T-helper 9 cell (primary cell): ENCODE results near the gene EIF4A2.
"Not testable (repeated sequence)": the region's sequence is repeated elsewhere in the genome, so short reads cannot be mapped to it uniquely, and the experiment has no call there.

Experiments
- DNase-seq: peaks from one replicate; pipeline ENCODE4 v3.0.0-alpha.2; 2020

EIF4A2 gene

DNA sequence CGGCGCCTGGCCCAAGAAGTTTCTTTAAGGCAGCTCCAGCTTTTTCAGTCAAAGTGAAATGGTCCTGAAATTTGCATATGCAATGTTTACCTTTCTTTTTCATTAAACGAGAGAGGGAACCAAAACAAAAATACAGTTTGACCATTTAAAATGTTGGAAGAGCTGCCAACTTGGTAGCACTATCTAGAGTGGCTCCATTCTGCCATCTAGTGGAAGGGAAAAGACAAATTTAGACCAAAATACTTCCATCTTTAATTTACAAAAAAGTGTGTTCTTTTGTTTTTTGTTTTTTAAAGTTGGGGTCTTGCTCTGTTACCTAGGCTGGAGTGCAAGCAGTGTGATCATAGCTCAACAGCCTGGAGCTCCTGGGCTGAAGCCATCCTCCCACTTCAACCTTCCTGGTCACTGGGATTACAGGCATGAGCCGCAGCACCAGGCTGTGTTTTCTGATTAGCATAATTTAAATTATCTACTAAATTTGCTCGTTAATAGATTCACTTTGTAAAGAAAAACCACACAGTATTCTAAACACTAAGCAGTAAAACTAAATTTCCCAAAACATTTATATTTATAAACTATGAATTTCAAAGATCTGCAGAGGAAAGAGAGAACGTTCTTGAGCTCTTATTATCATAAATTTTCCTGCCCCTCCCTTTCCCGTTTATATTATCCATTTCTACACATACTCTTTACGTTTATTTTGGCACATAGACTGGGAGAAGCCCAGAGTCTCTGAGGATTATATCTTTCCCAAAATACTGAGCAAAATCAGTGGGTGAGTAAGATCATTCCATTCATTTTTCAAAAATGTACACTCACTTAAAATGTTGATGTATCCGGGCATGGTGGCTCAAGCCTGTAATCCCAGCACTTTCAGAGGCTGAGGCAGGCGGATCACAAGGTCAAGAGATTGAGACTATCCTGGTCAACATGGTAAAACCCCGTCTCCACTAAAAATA lies 38.3 kb downstream of the EIF4A2 start:
- DNase-seq = no peak

DNA sequence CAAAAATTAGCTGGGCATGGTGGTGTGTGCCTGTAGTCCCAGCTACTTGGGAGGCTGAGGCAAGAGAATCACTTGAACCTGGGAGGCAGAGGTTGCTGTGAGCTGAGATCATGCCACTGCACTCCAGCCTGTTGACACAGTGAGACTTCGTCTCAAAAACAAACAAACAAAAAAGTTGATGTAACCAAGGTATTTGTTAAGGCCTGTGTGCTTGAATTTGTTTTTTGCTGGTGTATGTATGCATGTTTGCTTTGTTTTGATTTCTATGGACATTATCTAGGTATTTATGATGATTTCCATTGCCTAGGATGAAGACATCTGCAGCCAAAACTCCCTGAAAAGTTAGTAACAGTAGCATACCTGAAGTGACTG lies 39.0 kb downstream of the EIF4A2 start:
- not testable (repeated sequence) for DNase-seq

DNA sequence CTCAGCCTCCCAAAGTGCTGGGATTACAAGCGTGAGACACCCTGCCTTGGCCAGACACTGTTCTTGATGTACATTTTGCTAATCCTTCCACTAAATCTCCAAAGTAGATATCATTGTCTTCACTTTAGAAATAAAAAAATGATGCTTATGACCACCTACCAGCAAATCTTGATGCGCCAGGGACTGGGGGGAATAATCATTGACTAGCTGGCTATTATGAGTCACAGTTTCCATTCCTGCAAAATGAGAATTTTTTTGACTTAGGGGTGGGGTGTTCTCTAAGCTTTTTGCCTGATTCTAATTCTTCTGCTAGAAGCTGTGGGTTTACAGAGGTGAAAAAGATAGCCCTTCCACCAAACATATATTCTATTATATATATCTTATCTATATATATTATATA lies 40.0 kb downstream of the EIF4A2 start:
- no peak for DNase-seq

DNA sequence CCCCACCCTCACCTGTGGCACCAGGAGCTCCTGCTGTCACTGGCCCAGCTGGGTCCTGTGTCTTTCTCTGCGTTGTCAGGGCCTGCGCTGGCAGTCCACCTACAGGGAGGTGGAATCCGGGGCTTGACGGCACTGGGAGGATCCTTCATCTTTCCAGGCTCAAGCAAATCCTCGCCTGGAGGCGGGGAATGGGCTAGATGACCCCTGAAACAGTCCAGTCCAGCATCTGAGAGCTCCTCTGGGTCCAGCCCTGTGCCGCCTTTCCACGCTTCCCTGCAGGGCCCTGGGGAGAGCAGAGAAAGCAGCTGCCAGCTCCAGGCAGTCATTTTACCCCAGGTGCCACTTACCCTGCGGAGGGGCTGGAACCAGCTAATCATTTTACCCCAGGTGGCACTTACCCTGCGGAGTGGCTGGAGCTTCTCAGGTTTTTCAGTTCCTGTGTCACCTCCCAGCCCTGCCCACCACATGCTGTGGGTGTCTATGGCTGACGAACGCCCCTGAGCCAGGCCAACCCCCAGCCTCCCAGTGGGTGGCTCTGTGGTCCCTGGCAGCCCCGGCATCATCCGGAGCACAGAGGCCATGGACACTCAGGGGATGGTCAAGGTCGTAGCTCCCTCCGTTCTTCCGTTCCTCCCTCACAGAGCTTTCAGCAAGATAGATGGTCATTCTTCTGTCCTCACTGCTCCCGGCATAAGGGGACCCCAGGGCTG lies 41.2 kb downstream of the EIF4A2 start:
- DNase-seq = no peak

DNA sequence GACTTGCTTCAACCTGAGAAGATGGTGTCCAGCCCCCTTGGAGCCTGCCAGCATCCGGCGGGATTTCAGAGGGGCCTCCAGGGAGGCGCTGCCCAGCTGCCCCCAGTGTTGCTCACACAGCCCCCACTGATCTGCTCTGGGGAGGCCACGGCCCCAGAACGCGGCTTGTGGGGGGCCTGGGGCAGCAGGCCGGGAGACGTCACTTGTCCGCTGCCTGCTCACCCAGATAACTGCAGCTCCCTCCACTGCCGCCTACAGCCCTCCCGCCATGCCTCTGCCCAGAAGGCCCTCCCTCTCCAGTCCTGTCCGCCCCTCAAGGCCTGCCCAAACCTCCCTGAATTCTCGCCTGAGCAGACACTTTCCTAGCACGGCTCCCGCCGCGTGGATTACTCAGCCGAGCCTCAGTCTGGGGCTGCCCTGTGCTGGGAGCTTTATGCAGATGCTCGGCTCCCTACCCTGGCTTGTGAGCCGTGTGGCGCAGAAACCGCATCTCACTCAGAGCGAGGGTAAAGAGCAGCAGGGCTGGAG lies 42.0 kb downstream of the EIF4A2 start:
- no peak for DNase-seq

DNA sequence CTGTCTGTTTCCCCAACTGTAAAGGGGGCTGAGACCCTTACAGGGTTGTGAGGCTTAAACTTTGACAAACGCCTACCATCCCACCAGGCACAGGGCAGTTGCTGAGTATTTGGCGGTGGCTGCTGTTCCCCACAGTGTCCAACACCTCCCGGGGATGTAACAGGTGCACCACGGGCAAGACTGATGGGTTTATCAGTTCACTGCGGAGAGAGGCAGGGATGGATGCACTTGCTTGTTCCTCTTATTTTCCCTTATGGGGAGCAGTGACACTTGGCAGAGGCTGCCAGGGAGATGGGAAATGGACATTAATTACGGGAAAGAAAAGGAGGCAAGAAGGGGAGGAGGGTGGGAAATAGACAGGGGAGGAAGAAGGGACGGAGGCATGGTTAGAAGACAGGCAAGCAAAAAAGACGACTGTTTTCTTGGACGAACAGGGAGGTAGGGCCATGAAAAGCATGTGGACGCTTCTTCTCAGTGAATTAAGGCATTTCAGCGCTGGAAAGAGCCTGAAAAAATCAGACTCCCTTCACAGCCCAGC lies 42.6 kb downstream of the EIF4A2 start:
- DNase-seq = no peak

DNA sequence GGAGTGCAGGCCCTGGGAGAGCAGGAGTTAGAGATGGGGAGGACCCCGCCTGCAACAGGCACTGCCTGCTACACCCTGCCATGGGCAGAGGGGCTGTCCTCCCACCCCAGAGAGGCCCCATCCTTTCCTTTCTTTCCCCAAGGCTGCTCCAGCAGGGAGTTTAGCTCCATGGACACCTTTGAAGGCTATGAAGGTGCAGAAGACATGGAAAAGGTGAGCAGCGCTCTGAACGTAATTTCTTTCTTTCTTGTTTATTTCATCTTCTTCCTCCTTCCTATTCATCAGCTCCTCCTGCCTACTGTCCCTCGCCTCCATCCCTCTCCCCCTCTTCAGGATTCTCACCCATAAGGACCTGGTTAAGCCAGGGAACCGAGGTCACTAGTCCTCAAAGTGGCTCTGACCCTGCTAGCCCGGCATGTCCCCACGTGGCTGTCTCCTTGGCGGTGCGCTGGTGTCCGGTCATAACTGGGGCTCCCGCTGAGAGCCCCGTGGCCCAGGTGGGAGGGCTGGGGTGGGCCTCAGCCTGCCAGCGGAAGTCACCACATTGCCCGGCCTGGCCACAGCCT lies 43.1 kb downstream of the EIF4A2 start:
- DNase-seq = no peak

DNA sequence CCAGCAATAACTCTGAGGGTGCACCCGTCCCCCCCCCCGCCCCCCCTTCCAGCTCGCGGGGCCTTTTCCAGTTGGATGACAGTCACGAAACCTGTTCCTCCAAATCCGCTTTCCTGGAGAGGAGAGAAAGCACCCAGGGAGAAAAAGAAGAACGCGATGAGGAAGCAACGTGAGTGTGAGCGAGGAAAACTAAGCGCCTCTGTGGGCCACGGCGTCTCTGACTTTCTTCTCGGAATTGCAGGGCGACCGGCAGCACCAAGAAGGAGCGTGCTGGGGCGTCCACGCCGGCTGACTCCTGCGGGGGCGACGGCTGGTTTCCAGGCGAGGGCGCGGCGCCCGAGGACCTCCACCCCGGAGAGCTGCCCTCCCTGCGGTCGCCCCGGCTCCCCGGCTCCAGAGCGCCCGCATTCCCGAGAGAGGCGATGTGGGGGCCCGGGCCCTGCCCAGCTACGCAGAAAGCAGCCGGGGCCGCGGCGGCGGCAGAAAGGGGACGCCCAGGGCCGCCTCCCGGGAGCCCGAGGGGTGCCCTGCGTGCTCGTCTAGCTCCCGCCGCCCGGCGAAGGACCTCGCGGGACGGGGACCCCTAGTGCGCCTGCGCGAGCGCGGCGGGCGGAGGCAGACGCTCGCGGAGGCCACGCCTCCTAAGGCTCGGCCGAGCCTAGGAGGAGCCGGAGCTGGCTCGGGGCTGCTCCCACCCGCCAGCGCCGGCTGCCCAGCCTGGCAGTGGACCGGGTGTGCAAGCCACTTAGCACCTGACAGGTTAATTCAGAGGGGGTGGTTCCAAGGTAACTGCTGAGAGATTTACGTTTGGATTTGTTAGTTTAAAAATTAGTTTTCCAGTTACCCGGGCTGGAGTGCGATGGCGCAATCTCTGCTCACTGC lies 43.8 kb downstream of the EIF4A2 start:
- DNase-seq = peak; percentile 76

DNA sequence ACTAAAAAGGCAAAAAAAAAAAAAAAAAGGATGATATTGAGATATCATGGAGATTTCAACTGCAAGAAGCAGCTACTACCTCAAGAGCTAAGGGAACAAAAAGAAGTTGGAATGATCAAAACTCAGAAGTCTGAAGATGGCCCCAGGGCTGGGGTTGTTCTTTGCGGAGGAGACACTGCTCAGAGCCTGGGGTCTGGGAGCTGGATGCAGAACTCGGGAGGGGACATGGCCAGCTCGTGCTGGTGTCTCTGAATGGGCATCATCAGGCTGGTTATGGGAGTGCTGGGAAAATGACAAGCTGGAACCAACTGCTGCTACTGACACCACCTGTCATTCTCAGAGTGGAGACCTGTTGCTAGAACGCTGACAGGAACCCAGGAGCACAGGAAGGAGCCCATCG lies 45.0 kb downstream of the EIF4A2 start:
- no peak for DNase-seq

DNA sequence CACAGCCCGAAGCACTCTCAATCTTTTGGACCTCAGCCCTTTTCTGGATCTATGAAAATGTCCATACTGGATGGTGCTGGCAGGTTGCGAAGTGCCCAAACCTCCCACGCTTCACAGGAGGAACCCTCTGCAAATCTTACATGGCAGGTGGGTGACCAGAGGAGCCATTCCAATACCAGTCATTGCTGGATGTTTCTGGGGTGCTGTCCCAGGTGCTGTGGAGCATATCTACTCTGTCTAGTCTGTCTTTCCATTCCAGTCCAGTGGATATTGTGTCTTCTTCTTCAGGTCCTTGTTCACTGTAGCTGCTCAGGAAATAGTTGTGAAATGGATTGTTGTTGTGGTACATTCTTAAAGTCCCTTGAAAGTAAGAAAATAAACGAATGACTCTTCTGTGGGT lies 48.4 kb downstream of the EIF4A2 start:
- DNase-seq = no peak

DNA sequence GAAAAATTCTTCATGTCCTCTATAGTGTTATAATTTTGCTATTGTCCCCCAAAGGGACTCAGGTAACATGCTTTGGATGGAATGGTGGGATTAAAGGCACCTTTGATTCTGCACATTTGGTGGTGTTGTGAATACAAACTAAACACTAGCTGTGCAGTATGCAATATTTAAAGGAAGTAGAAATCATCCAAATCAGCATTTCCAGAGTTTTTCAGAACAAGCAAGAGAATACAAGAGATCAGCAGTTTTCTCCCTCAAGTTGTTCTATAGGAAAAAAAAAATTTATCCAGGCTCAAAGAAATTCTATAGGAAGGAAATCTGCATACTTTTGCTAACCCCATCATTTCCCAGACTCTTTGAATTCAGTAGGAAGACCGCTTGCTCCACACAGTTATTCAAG lies 48.9 kb downstream of the EIF4A2 start:
- no peak for DNase-seq
